Measurements from ENCODE around the gene PCSK7.

- TF ChIP-seq CTCF (IDR thresholded peaks at IDR 0.05; ENCODE audit: insufficient read depth, low read length, poor library complexity, severe bottlenecking) (no peak), EZH2phosphoT487 (conservative IDR thresholded peaks at IDR 0.05; ENCODE audit: low read length) (no peak)
These were observed 54.2 kb downstream of the PCSK7 start for GRCh38 chr11:117177534-117178209.
